ENCODE measurements around the gene GARS1.
A peak's percentile ranks its signal among the peaks of the same experiment; 100 is the strongest.

The GARS1 gene

GRCh38 chr7:30594540-30595435 is at the start of gene GARS1:
TSS of gene GARS1 (plus strand) at chr7:30594878. CDS start at chr7:30594922, 44 bp downstream.
- ChIA-PET CTCF (no interaction called here), POLR2A (interaction anchor here (0.6 to 1.2 kb wide), 2 partner anchors 83 to 117 kb away, joined by 4 to 5 read pairs; partner anchors contain the start of gene NOD1)
- DNase-seq (ENCODE audit: low read depth, low spot score), result peak; percentile 33
- TF ChIP-seq, protein P1, sequence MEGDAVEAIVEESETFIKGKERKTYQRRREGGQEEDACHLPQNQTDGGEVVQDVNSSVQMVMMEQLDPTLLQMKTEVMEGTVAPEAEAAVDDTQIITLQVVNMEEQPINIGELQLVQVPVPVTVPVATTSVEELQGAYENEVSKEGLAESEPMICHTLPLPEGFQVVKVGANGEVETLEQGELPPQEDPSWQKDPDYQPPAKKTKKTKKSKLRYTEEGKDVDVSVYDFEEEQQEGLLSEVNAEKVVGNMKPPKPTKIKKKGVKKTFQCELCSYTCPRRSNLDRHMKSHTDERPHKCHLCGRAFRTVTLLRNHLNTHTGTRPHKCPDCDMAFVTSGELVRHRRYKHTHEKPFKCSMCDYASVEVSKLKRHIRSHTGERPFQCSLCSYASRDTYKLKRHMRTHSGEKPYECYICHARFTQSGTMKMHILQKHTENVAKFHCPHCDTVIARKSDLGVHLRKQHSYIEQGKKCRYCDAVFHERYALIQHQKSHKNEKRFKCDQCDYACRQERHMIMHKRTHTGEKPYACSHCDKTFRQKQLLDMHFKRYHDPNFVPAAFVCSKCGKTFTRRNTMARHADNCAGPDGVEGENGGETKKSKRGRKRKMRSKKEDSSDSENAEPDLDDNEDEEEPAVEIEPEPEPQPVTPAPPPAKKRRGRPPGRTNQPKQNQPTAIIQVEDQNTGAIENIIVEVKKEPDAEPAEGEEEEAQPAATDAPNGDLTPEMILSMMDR (IDR thresholded peaks at IDR 0.05; ENCODE audit: insufficient read depth, low read length, missing control alignments), result no peak
- H3K4me3 ChIP-seq (ENCODE audit: low read depth, low read length), result peak within 1 kb of the TSS; percentile 96

- CTCF ChIA-PET, result interaction anchor here (0.7 to 14.7 kb wide), 9 partner anchors 8 to 271 kb away, joined by 3 to 324 read pairs (median 16); no protein-coding TSS in a partner anchor
- H3K4me3 ChIP-seq (ENCODE audit: low read depth, low read length), result no peak overlapping the region
- POLR2A ChIA-PET, result no interaction called here
- DNase-seq (ENCODE audit: low read depth, low spot score), result no peak
- TF ChIP-seq, protein P1 (IDR thresholded peaks at IDR 0.05; ENCODE audit: insufficient read depth, low read length, missing control alignments), result no peak
These were observed 48.7 kb upstream of the GARS1 start for GRCh38 chr7:30545791-30546555.

DNA sequence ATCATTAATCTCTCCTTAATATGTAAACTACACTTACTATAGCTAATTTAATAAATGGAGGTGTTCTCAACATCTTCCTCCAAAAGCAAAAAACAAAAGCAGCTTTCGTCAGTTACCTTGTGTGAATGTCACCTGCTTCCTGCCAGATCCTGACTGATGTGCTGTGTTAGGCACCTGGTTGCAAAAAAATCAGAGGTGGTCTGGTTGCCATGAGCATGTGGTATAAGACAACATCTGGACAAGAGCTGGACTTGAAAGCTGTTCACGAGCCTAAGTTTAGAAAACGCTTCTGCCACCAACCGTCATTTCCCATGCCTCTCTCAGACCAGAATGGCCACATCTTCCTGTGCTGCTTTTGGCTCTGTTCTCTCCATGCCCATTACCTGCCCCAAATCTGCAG is 48.1 kb upstream of the GARS1 start:
- no peak for DNase-seq (ENCODE audit: low read depth, low spot score)
- ChIA-PET CTCF (interaction anchor here (0.9 to 14.7 kb wide), 8 partner anchors 9 to 194 kb away, joined by 3 to 324 read pairs (median 16); no protein-coding TSS in a partner anchor), POLR2A (no interaction called here)
- TF ChIP-seq, protein P1 (IDR thresholded peaks at IDR 0.05; ENCODE audit: insufficient read depth, low read length, missing control alignments), result no peak
- no peak overlapping the region for H3K4me3 ChIP-seq (ENCODE audit: low read depth, low read length)

DNA sequence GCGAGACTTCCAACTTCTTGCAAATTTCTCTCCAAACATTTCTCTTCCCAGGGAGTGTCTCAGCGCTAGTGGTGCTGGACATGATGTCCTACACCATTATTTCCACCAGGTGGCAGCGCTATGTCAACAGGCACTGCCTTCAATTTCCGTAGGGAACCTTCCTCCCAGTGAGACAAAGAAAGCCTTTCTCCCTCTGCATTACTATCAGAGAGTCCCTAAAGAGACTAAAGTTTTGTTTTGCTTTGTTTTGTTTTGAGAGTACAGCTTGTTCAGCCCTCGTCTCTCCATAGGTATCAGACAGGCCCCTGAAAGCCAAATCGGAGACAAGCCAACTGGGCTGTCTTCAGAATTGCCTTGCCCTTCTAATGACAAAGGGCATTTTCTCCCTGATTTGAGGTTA is 45.8 kb upstream of the GARS1 start:
- ChIA-PET POLR2A (no interaction called here), CTCF (interaction anchor here (0.7 to 14.7 kb wide), 18 partner anchors 8 to 394 kb away, joined by 3 to 324 read pairs (median 5); no protein-coding TSS in a partner anchor)
- no peak overlapping the region for H3K4me3 ChIP-seq (ENCODE audit: low read depth, low read length)
- TF ChIP-seq, protein P1 (IDR thresholded peaks at IDR 0.05; ENCODE audit: insufficient read depth, low read length, missing control alignments), result peak; percentile 74
- no peak for DNase-seq (ENCODE audit: low read depth, low spot score)

- CTCF ChIA-PET, result interaction anchor here (0.9 to 14.7 kb wide), 18 partner anchors 7 to 277 kb away, joined by 3 to 324 read pairs (median 6); no protein-coding TSS in a partner anchor
- DNase-seq (ENCODE audit: low read depth, low spot score), result no peak
These were observed 44.7 kb upstream of the GARS1 start for GRCh38 chr7:30549931-30550493.

More at GRCh38 chr7:30549931-30550493, 44.7 kb upstream of the GARS1 start:
- H3K4me3 ChIP-seq (ENCODE audit: low read depth, low read length), result no peak overlapping the region
- POLR2A ChIA-PET, result no interaction called here
- TF ChIP-seq, protein P1 (IDR thresholded peaks at IDR 0.05; ENCODE audit: insufficient read depth, low read length, missing control alignments), result no peak
